ENCODE measurements around the gene WFIKKN1.

Gene WFIKKN1

DNA sequence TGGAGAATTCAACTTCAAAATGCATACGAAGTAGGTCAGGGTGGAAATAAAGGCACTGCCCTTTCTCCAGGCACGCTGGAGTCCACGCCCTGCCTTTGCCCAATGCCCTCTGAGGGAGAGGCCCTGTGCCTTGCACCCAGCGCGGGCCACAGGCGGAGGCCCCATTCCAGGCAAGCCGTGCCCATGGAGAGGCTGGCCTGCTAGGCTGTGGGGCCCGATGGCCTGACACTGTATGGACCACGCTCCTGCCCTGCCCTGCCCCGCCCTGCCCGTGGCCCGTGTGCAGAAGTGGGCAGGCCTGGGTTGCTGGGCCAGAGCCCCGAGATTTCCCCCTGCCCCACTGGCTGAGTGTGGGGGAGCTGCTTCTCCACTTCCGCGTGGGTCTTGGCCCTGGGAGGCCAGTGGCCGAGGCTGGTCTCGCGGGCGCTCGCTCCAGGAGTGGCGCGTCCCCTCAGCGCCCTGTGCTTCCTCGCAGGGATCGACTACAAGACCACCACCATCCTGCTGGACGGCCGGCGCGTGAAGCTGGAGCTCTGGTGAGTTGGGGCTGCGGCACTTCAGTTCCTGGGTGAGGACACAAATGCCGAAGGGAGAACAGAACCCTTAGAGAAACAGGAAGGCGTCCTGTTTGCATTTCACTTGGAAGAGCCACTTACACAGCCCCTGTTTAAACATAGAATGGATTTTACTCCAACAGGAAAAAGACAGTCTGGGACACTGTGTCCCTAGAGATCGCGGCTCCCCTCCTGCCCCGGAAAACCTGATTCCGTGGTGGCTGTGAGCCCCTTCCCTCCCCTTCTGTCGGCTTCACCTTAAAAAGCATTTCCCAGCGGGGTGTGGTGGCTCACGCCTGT, 13.8 kb upstream of the WFIKKN1 start:
- Histone ChIP-seq H3K9me3 (ENCODE audit: severe bottlenecking) (no peaks in the 10 kb centered on the region), H3K27me3 (ENCODE audit: insufficient read depth, low read depth, severe bottlenecking) (no peaks in the 10 kb centered on the region), H3K4me3 (ENCODE audit: low read depth, low read length) (no peak overlapping the region), H3K36me3 (peaks cover 18% of the 10 kb centered on the region), H3K27ac (peak overlapping the region; percentile 62)
- no peak for DNase-seq
- TF ChIP-seq, protein P1, sequence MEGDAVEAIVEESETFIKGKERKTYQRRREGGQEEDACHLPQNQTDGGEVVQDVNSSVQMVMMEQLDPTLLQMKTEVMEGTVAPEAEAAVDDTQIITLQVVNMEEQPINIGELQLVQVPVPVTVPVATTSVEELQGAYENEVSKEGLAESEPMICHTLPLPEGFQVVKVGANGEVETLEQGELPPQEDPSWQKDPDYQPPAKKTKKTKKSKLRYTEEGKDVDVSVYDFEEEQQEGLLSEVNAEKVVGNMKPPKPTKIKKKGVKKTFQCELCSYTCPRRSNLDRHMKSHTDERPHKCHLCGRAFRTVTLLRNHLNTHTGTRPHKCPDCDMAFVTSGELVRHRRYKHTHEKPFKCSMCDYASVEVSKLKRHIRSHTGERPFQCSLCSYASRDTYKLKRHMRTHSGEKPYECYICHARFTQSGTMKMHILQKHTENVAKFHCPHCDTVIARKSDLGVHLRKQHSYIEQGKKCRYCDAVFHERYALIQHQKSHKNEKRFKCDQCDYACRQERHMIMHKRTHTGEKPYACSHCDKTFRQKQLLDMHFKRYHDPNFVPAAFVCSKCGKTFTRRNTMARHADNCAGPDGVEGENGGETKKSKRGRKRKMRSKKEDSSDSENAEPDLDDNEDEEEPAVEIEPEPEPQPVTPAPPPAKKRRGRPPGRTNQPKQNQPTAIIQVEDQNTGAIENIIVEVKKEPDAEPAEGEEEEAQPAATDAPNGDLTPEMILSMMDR (IDR thresholded peaks at IDR 0.05; ENCODE audit: low read depth, low read length) = no peak

DNA sequence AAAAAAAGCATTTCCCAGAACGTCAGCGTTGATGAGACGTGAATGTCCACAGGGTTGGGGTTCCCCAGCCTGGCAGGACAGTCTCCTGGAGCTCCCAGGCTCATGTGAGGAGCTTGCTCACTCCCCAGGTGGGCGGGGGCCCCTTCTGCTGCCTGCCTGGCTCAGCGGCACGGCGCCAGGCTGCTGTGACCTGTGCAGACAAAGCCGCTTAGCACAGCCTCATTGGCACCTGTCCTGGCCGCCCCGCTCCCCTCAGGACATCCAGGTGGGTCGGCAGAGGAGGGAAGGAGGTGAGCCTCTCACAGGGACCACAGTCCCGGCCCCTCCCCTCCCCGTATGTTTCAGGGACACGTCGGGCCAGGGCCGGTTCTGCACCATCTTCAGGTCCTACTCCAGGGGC, 12.9 kb upstream of the WFIKKN1 start:
- DNase-seq = peak; percentile 75
- TF ChIP-seq, protein P1 (IDR thresholded peaks at IDR 0.05; ENCODE audit: low read depth, low read length) = no peak
- Histone ChIP-seq H3K36me3 (peaks cover 18% of the 10 kb centered on the region), H3K27ac (peak overlapping the region; percentile 62), H3K4me3 (ENCODE audit: low read depth, low read length) (no peak overlapping the region), H3K9me3 (ENCODE audit: severe bottlenecking) (no peaks in the 10 kb centered on the region), H3K27me3 (ENCODE audit: insufficient read depth, low read depth, severe bottlenecking) (no peaks in the 10 kb centered on the region)

DNA sequence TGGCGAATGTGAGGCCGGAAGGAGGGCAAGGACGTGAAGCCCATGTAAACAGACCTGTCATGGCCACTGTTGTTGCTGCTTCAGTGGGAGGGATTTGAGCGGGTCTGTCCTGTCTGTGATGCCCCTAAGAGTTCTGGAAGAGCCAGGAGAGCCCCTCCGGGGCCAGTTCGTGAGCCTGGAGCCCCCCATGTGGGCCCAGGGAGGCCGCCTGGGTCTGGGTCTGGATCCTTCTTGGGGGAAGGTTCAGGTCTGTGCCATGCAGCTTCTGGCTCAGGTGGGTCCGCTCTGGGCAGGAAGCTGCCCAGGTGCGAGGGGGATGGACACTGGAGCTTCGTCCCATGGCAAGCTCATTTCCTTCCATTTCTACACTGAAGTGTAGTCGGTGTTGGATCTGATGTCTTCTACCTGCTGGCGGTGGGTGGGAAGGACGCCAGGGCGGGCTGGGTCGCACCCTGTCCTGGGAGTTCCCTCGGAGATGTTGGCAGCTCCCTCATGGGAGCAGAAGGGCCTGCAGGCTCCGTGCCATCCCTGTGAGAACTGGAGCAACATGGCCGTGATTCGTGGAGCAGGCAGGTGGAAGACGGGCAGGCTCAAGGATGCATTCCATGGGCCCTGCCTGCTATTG, 11.2 kb upstream of the WFIKKN1 start:
- Histone ChIP-seq H3K27me3 (ENCODE audit: insufficient read depth, low read depth, severe bottlenecking) (no peaks in the 10 kb centered on the region), H3K4me3 (ENCODE audit: low read depth, low read length) (no peak overlapping the region), H3K36me3 (peaks cover 18% of the 10 kb centered on the region), H3K27ac (no peak overlapping the region), H3K9me3 (ENCODE audit: severe bottlenecking) (no peaks in the 10 kb centered on the region)
- DNase-seq = no peak
- TF ChIP-seq, protein P1 (IDR thresholded peaks at IDR 0.05; ENCODE audit: low read depth, low read length) = no peak

DNA sequence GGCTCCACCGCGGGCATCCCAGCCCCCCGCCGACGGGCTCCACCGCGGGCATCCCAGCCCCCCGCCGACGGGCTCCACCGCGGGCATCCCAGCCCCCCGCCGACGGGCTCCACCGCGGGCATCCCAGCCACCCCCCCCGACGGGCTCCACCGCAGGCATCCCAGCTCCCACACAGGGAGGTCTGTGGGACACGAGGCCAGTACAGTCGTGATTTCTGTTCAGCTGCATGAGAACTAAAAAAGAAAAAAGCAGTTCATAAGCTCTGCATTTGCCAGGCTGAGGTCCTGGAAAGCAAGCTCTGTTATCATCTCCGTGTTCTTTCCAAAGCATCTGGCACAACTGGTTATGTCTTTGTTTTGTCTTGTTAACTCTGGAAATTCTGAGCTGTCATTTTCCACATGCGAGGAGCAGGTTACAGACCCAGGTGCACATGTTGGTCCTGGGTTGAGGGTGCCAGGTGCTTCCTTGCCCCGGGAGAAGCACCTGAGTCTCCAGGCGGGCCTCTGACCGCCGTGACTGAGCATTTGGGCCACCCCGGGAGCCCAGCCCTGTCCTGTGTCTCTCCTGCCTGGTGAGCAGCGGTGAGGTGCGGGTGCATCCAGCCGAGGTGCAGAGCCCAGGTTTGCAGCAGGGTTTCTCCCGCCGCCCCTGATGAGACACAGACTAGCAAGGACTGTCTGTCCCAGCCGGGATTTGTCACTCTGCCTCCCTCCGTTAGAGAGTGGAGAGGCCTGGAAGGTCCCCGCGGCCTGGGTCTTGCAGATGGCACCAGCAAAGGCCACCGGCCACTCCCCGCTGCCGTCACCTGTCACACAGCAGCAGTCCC, 9.9 kb upstream of the WFIKKN1 start:
- no peak overlapping the region for H3K27ac ChIP-seq
- no peak for DNase-seq
- no peaks in the 10 kb centered on the region for H3K27me3 ChIP-seq (ENCODE audit: insufficient read depth, low read depth, severe bottlenecking)
- TF ChIP-seq, protein P1 (IDR thresholded peaks at IDR 0.05; ENCODE audit: low read depth, low read length) = no peak
- H3K9me3 ChIP-seq (ENCODE audit: severe bottlenecking) = no peaks in the 10 kb centered on the region
- H3K36me3 ChIP-seq = peaks cover 15% of the 10 kb centered on the region
- no peak overlapping the region for H3K4me3 ChIP-seq (ENCODE audit: low read depth, low read length)

DNA sequence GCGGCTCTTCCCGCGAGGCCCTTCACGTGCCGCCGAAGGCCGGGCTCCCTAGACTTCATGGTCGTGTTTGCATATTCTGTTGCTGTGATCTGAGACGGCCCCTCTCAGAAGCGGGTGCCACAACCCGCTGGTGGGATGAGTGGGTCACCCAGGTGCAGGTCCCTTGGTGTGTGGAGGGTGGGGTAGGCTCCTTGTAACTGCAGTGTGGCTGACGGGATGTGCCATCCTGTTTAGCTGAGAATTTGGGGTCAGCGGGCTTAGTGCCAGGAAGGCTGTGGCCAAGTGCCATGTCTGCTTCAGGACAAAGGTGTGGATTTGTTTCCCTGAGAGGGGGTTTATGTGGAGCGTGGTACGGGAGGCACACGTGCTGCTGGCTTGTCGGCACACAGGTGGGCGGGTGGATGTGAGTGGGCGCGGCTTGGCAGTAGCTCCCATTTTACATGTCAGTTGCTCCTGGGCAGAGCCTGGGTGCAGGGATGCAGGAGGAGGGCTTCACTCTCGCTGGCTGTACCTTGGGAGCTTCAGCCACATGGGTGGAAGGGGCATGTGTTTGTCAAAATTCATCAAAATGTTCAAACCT, 9.2 kb upstream of the WFIKKN1 start:
- H3K36me3 ChIP-seq = peaks cover 23% of the 10 kb centered on the region
- no peak overlapping the region for H3K4me3 ChIP-seq (ENCODE audit: low read depth, low read length)
- no peaks in the 10 kb centered on the region for H3K27me3 ChIP-seq (ENCODE audit: insufficient read depth, low read depth, severe bottlenecking)
- no peaks in the 10 kb centered on the region for H3K9me3 ChIP-seq (ENCODE audit: severe bottlenecking)
- TF ChIP-seq, protein P1 (IDR thresholded peaks at IDR 0.05; ENCODE audit: low read depth, low read length) = no peak
- no peak overlapping the region for H3K27ac ChIP-seq
- DNase-seq = no peak

All from WERI-Rb-1 (cell line).